Measurements from ENCODE around the gene CELSR3. TPM values are rescaled to one million over a fixed set of nuclear protein-coding genes. Genes with fewer than 3 reads are reported as not detected.

Gene CELSR3
- total and polyA plus RNA-seq, 4 donors, result 0.16 to 0.37 (median 0.26) TPM

GRCh38 chr3:48679411-48680391 lies 17.0 kb upstream of the CELSR3 start:
- Histone ChIP-seq H3K27me3 (ENCODE audit: control insufficient read depth in 4 of 4, insufficient read depth in 4 of 4, low read length in 3 of 4) (no peaks in the 10 kb centered on the region), H3K36me3 (ENCODE audit: control insufficient read depth in 4 of 4, insufficient read depth in 3 of 4, low read depth in 1 of 4, low read length in 3 of 4) (peaks cover 12 to 56% (median 20%) of the 10 kb centered on the region in 4 donors), H3K4me1 (ENCODE audit: control insufficient read depth in 4 of 4, insufficient read depth in 4 of 4, low read length in 3 of 4) (peaks cover 2 to 20% (median 16%) of the 10 kb centered on the region in 4 donors), H3K9me3 (ENCODE audit: control insufficient read depth in 4 of 4, low read length in 3 of 4) (no peaks in the 10 kb centered on the region), H3K9ac (ENCODE audit: low read depth in 1 of 2, low read length in 2 of 2) (no peak overlapping the region), H3K4me3 (ENCODE audit: low read depth in 1 of 3, low read length in 3 of 3) (no peak overlapping the region), H3K27ac (ENCODE audit: low read depth in 1 of 2, low read length in 2 of 2) (no peak overlapping the region)
- TF ChIP-seq NR2F2 (IDR thresholded peaks at IDR 0.05) (no peak), REST (IDR thresholded peaks at IDR 0.05) (no peak), HNF4G (IDR thresholded peaks at IDR 0.05) (no peak), ATF3 (IDR thresholded peaks at IDR 0.05) (no peak), FOXA1 (IDR thresholded peaks at IDR 0.05) (no peak), MAX (IDR thresholded peaks at IDR 0.05) (no peak), YY1 (IDR thresholded peaks at IDR 0.05) (no peak), SP1 (IDR thresholded peaks at IDR 0.05) (no peak), JUND (IDR thresholded peaks at IDR 0.05) (no peak), GABPA (IDR thresholded peaks at IDR 0.05 in 1 of 2, conservative IDR thresholded peaks at IDR 0.05 in 1 of 2) (no peak), RXRA (IDR thresholded peaks at IDR 0.05) (no peak), ZBTB33 (IDR thresholded peaks at IDR 0.05) (no peak), CTCF (IDR thresholded peaks at IDR 0.05; ENCODE audit: low read depth, low read length, missing input control) (no peak), FOXA2 (IDR thresholded peaks at IDR 0.05) (no peak), TAF1 (conservative IDR thresholded peaks at IDR 0.05) (no peak), EGR1 (IDR thresholded peaks at IDR 0.05; ENCODE audit: low read depth in 2 of 2) (no peak), HNF4A (conservative IDR thresholded peaks at IDR 0.05) (no peak), RAD21 (IDR thresholded peaks at IDR 0.05) (no peak)
- DNase-seq (ENCODE audit: low spot score), result no peak
- WGBS, result 93% methylated on average over 20 of the region's 20 CpGs
